Endothelial cell (in vitro differentiated cells): Measurements from ENCODE around the gene SND1. TPM values are rescaled to one million over a fixed set of nuclear protein-coding genes. Genes with fewer than 3 reads are reported as not detected.
A peak's percentile ranks its signal among the peaks of the same experiment; 100 is the strongest.

ENCODE experiments used
- DNase-seq: peaks from one replicate; pipeline ENCODE4 v3.0.0; 2021; ENCODE audit warnings: low spot score
- H3K27ac Mint-ChIP-seq: one replicate; pipeline ENCODE4 v1.8.0; 2021; ENCODE audit warnings: mixed read lengths, inconsistent platforms; ENCODE audit not compliant: unreplicated experiment
- H3K27me3 Mint-ChIP-seq: one replicate; pipeline ENCODE4 v1.8.0; 2021; ENCODE audit warnings: mild to moderate bottlenecking, moderate library complexity, mixed read lengths, inconsistent platforms; ENCODE audit not compliant: unreplicated experiment
- H3K36me3 Mint-ChIP-seq: one replicate; pipeline ENCODE4 v1.8.0; 2021; ENCODE audit warnings: mild to moderate bottlenecking, low read depth, mixed read lengths, inconsistent platforms; ENCODE audit not compliant: unreplicated experiment
- H3K4me1 Mint-ChIP-seq: one replicate; pipeline ENCODE4 v1.8.0; 2021; ENCODE audit warnings: mild to moderate bottlenecking, mixed read lengths, inconsistent platforms; ENCODE audit not compliant: unreplicated experiment
- H3K4me3 Mint-ChIP-seq: one replicate; pipeline ENCODE4 v1.8.0; 2021; ENCODE audit warnings: mild to moderate bottlenecking, mixed read lengths, inconsistent platforms; ENCODE audit not compliant: unreplicated experiment
- H3K9me3 Mint-ChIP-seq: one replicate; pipeline ENCODE4 v1.8.0; 2021; ENCODE audit warnings: mixed read lengths, inconsistent platforms; ENCODE audit not compliant: unreplicated experiment
- total RNA-seq: library from RNA; stranded (reverse); fragmentation: NEBNext Ultra II Directional; extraction: Animal tissue kit (Norgen Biotek cat#: 25700); gene quantifications from one replicate; pipeline ENCODE4 v1.2.1, GENCODE V29; 2021; ENCODE audit not compliant: unreplicated experiment
- TF ChIP-seq, protein P1 (sequence below): fragments of 200-600 bp; sonication (generic); IDR thresholded peaks from one replicate; pipeline ENCODE4 v1.5.0; 2021; ENCODE audit warnings: antibody characterized with exemption; ENCODE audit not compliant: unreplicated experiment

SND1 gene
- total RNA-seq, 1 donor from 2014 or later, result 375 TPM

DNA sequence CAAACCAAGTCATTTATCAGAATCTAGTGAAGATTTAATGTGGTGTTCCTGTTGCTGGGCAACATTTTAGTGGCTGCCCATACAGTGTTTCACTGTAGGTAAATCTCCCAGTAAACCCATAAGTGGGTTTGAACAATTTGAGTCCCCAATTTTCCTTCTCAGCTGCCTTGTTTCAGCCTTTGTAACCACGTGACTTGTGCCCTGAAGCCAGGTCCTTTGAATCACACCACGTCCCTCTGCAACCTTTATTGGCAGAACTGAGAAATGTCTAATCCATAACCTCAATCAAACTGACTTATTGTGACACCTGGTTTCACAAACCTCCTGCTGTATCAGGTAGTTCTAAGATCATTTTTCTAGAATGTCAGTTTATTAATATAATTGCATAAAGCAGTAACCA lies 30.1 kb downstream of the SND1 start:
- DNase-seq, result no peak
- TF ChIP-seq, protein P1, sequence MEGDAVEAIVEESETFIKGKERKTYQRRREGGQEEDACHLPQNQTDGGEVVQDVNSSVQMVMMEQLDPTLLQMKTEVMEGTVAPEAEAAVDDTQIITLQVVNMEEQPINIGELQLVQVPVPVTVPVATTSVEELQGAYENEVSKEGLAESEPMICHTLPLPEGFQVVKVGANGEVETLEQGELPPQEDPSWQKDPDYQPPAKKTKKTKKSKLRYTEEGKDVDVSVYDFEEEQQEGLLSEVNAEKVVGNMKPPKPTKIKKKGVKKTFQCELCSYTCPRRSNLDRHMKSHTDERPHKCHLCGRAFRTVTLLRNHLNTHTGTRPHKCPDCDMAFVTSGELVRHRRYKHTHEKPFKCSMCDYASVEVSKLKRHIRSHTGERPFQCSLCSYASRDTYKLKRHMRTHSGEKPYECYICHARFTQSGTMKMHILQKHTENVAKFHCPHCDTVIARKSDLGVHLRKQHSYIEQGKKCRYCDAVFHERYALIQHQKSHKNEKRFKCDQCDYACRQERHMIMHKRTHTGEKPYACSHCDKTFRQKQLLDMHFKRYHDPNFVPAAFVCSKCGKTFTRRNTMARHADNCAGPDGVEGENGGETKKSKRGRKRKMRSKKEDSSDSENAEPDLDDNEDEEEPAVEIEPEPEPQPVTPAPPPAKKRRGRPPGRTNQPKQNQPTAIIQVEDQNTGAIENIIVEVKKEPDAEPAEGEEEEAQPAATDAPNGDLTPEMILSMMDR, result no peak
- H3K4me1 Mint-ChIP-seq, result peaks cover 81% of the 10 kb centered on the region
- H3K4me3 Mint-ChIP-seq, result no peak overlapping the region
- H3K27ac Mint-ChIP-seq, result peak overlapping the region; percentile 97
- H3K9me3 Mint-ChIP-seq, result no peaks in the 10 kb centered on the region
- peaks cover 44% of the 10 kb centered on the region for H3K36me3 Mint-ChIP-seq
- peaks cover 10% of the 10 kb centered on the region for H3K27me3 Mint-ChIP-seq

DNA sequence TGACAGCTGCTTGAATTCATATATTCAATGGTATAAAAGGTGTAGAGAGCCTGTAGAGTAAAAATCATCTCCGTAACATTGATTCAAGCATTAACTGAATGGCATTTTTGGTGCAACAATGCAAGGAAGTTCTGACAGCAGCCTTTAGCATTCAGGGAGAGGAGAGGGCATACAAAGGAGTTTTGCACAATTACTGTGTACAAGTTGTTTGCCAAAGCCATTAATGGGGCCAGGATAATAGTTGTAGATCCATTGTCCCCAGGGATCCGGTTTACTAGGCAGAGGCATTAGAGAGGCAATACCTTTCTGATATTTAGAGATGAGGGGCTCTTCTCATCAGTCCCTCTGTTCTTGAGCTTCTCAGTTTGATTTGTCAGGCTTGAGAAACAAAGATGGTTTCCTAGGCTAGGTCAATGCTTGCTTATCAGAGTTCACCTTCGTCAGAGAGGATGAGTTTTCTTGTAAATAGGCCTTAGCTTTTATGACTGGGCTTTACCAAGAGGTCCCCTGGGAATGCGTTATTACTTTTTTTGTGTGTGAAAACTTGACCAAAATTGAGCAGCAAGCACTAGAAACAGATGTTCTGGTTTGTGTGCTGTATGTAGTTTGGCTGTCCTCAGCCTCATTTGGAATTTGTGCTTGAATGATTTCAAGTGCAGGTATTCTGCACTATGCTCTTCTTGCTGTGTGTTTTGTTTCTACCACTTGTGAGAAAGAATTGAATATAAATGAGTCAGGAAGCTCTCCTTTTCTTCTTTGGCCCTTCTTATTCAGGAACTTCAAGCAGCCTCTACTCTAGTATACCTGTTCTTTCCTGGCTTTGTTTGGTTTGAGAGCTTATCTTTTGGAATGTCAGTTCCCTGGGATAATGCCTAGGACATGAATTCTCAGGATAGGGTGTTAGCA lies 32.0 kb downstream of the SND1 start:
- peak overlapping the region; percentile 74 for H3K4me3 Mint-ChIP-seq
- peak overlapping the region; percentile 97 for H3K27ac Mint-ChIP-seq
- H3K9me3 Mint-ChIP-seq, result no peaks in the 10 kb centered on the region
- DNase-seq, result no peak
- peaks cover 77% of the 10 kb centered on the region for H3K4me1 Mint-ChIP-seq
- TF ChIP-seq, protein P1, result no peak
- peaks cover 9% of the 10 kb centered on the region for H3K27me3 Mint-ChIP-seq
- peaks cover 37% of the 10 kb centered on the region for H3K36me3 Mint-ChIP-seq

DNA sequence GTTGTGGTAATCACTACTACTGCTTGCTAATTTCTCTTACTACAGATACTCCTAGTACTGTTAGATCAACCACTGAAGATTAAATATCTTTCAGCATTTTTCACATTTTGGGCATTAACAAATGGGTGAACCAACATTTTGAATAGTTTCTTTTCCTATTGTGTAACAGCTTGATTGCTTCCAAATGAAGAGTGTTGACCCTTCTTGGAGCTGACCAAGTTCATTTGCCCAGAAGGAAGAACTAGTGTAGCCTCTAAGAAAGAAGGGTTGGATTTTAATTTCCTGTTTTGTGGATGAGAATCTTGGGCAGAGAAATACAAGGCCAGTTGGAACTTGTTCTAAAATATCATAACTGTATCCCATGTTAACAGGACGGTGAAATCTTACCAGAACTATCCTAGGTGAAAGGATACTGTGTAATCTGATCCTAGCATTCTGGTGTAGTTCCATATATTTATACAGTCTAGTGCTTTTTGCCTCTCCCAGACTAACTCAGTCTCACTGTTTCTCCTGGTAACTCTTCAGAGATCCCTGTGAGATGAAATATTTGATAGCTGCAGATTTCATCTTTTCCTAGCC lies 37.3 kb downstream of the SND1 start:
- no peak overlapping the region for H3K4me3 Mint-ChIP-seq
- H3K27me3 Mint-ChIP-seq, result peaks cover 6% of the 10 kb centered on the region
- TF ChIP-seq, protein P1, result no peak
- no peaks in the 10 kb centered on the region for H3K9me3 Mint-ChIP-seq
- no peak for DNase-seq
- peaks cover 64% of the 10 kb centered on the region for H3K4me1 Mint-ChIP-seq
- peak overlapping the region; percentile 16 for H3K27ac Mint-ChIP-seq
- peaks cover 52% of the 10 kb centered on the region for H3K36me3 Mint-ChIP-seq

DNA sequence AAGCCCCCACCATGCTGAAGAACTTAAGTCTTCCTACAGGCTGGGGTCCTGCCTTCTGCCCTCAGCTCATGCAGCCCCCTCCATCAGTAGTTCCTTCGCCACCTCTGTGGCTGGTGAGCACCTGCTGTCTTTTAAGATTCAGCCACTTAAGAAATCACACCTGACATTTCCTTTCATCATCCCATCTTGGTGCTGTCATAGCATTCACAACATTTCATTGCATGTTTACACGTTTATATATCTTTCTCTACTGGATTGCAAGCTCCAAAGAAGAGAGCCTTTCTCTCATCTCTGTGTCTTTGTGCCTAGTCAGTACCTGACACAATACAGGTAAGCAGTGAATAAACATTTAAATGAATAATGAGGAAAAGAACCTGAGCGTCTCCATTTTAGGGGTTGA lies 38.3 kb downstream of the SND1 start:
- Mint-ChIP-seq H3K36me3 (peaks cover 56% of the 10 kb centered on the region), H3K4me3 (no peak overlapping the region), H3K9me3 (no peaks in the 10 kb centered on the region), H3K27me3 (peaks cover 3% of the 10 kb centered on the region), H3K27ac (no peak overlapping the region), H3K4me1 (peaks cover 64% of the 10 kb centered on the region)
- DNase-seq, result no peak
- TF ChIP-seq, protein P1, result no peak

DNA sequence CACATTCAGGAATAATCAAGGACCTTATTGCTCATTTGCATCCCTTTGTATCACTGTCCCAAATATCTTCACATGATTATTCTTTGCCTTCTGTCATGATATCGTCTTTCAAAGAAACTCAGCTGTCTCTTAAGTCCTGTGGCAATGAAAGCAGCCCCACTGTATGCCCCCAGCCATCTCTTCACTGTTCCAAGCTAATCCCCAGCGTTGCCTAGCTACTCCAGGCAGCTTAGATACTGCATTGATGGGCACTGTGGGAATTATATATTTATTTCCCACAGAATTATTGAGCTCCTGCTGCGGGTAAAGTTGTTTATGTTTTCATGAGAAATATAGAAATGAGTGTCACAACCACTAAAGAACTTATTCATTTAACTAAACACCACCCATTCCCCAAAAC lies 38.8 kb downstream of the SND1 start:
- Mint-ChIP-seq H3K4me1 (peaks cover 62% of the 10 kb centered on the region), H3K27me3 (peaks cover 3% of the 10 kb centered on the region), H3K9me3 (no peaks in the 10 kb centered on the region), H3K36me3 (peaks cover 60% of the 10 kb centered on the region), H3K4me3 (no peak overlapping the region), H3K27ac (no peak overlapping the region)
- DNase-seq, result no peak
- TF ChIP-seq, protein P1, result no peak
